LoVo (cell line): ENCODE measurements around the gene FAM25C.
"Not testable (repeated sequence)": the region's sequence is repeated elsewhere in the genome, so short reads cannot be mapped to it uniquely, and the experiment has no call there.

Source experiments
- DNase-seq: peaks from one replicate; pipeline ENCODE4 v3.0.0-alpha.2; 2016; ENCODE audit warnings: low spot score

The FAM25C gene

GRCh38 chr10:47957158-47957557, 42.4 kb downstream of the FAM25C start:
- DNase-seq, result not testable (repeated sequence)

GRCh38 chr10:47947424-47947823, 52.2 kb downstream of the FAM25C start:
- not testable (repeated sequence) for DNase-seq
